ENCODE results near the gene ALDH1A3. TPM values are rescaled to one million over a fixed set of nuclear protein-coding genes. Genes with fewer than 3 reads are reported as not detected.

ALDH1A3 gene
- total RNA-seq, 4 donors from 2014 or later: 6.7 to 39.4 (median 17.9) TPM

- Histone ChIP-seq H3K9me3 (no peaks in the 10 kb centered on the region), H3K36me3 (no peaks in the 10 kb centered on the region), H3K4me1 (peaks cover 4 to 50% (median 19%) of the 10 kb centered on the region in 4 donors), H3K4me3 (no peak overlapping the region), H3K27ac (peak overlapping the region; percentile 16 to 72 (median 59)), H3K27me3 (no peaks in the 10 kb centered on the region)
- in situ Hi-C loops (cut with MboI; ENCODE audit: low pct_ligation_motif_present in 1 of 4, low pct_unique_long_range_greater_than_20kb in 1 of 4, low sequenced_read_pairs in 3 of 4): loop anchor here (25.0 kb wide), 2 partner anchors 90 to 340 kb away; partner anchors contain the start of gene CHSY1 (in 4 of the 4)
- no peak for TF ChIP-seq POLR2A (IDR thresholded peaks at IDR 0.05)
- no peak for TF ChIP-seq EP300 (IDR thresholded peaks at IDR 0.05; ENCODE audit: low read depth)
- TF ChIP-seq CTCF (IDR thresholded peaks at IDR 0.05): no peak
- TF ChIP-seq POLR2AphosphoS5 (IDR thresholded peaks at IDR 0.05): no peak
- intact Hi-C loops (cut with DNase I; ENCODE audit: low total_unique reads): no loop called here
- no peak for DNase-seq
- 55 to 62% methylated on average over 10 to 13 of the region's 13 CpGs for WGBS, 2 donors (ENCODE audit: low coverage in 1 of 2)
These were observed 42.8 kb downstream of the ALDH1A3 start for GRCh38 chr15:100922192-100923040.

GRCh38 chr15:100923076-100923475, 43.4 kb downstream of the ALDH1A3 start:
- Histone ChIP-seq H3K4me1 (peaks cover 0 to 45% (median 14%) of the 10 kb centered on the region in 4 donors), H3K36me3 (no peaks in the 10 kb centered on the region), H3K9me3 (no peaks in the 10 kb centered on the region), H3K27ac (peak overlapping the region in 3 of 4 donors; percentile 58 to 72 (median 60)), H3K27me3 (no peaks in the 10 kb centered on the region), H3K4me3 (no peak overlapping the region)
- no peak for DNase-seq
- TF ChIP-seq POLR2AphosphoS5 (IDR thresholded peaks at IDR 0.05) (no peak), EP300 (IDR thresholded peaks at IDR 0.05; ENCODE audit: low read depth) (no peak), CTCF (IDR thresholded peaks at IDR 0.05) (no peak), POLR2A (IDR thresholded peaks at IDR 0.05) (no peak)
- 84 to 87% methylated on average over 3 to 7 of the region's 7 CpGs for WGBS, 2 donors (ENCODE audit: low coverage in 1 of 2)
- in situ Hi-C loops (cut with MboI; ENCODE audit: low pct_ligation_motif_present in 1 of 4, low pct_unique_long_range_greater_than_20kb in 1 of 4, low sequenced_read_pairs in 3 of 4): loop anchor here (25.0 kb wide), 2 partner anchors 89 to 339 kb away; partner anchors contain the start of gene CHSY1 (in 4 of the 4)
- intact Hi-C loops (cut with DNase I; ENCODE audit: low total_unique reads): no loop called here

GRCh38 chr15:100923902-100924301, 44.3 kb downstream of the ALDH1A3 start:
- in situ Hi-C loops (cut with MboI; ENCODE audit: low pct_ligation_motif_present in 1 of 4, low pct_unique_long_range_greater_than_20kb in 1 of 4, low sequenced_read_pairs in 3 of 4): loop anchor here (25.0 kb wide), 2 partner anchors 88 to 338 kb away; partner anchors contain the start of gene CHSY1 (in 4 of the 4)
- Histone ChIP-seq H3K4me1 (peaks cover 0 to 47% (median 15%) of the 10 kb centered on the region in 4 donors), H3K36me3 (no peaks in the 10 kb centered on the region), H3K27me3 (no peaks in the 10 kb centered on the region), H3K4me3 (no peak overlapping the region), H3K9me3 (no peaks in the 10 kb centered on the region), H3K27ac (peak overlapping the region in 1 of 4 donors; percentile 72)
- intact Hi-C loops (cut with DNase I; ENCODE audit: low total_unique reads): no loop called here
- 75 to 89% methylated on average over 2 to 5 of the region's 5 CpGs for WGBS, 2 donors (ENCODE audit: low coverage in 1 of 2)
- DNase-seq: no peak
- TF ChIP-seq POLR2AphosphoS5 (IDR thresholded peaks at IDR 0.05): no peak
- TF ChIP-seq CTCF (IDR thresholded peaks at IDR 0.05): no peak
- no peak for TF ChIP-seq POLR2A (IDR thresholded peaks at IDR 0.05)
- TF ChIP-seq EP300 (IDR thresholded peaks at IDR 0.05; ENCODE audit: low read depth): no peak

- TF ChIP-seq EP300 (IDR thresholded peaks at IDR 0.05; ENCODE audit: low read depth) (no peak), POLR2A (IDR thresholded peaks at IDR 0.05) (no peak), POLR2AphosphoS5 (IDR thresholded peaks at IDR 0.05) (no peak)
- no peak for DNase-seq
- intact Hi-C loops (cut with DNase I; ENCODE audit: low total_unique reads): no loop called here
- H3K4me3 ChIP-seq: no peak overlapping the region
- no peaks in the 10 kb centered on the region for H3K27me3 ChIP-seq
- no peaks in the 10 kb centered on the region for H3K9me3 ChIP-seq
- in situ Hi-C loops (cut with MboI; ENCODE audit: low pct_ligation_motif_present in 1 of 4, low pct_unique_long_range_greater_than_20kb in 1 of 4, low sequenced_read_pairs in 3 of 4): loop anchor here (25.0 kb wide), 2 partner anchors 88 to 338 kb away; partner anchors contain the start of gene CHSY1 (in 4 of the 4)
- no peak overlapping the region for H3K27ac ChIP-seq
- H3K36me3 ChIP-seq: no peaks in the 10 kb centered on the region
- 79 to 92% methylated on average over 3 to 11 of the region's 11 CpGs for WGBS, 2 donors (ENCODE audit: low coverage in 1 of 2)
- peaks cover 0 to 53% (median 16%) of the 10 kb centered on the region in 4 donors for H3K4me1 ChIP-seq
These were observed 44.8 kb downstream of the ALDH1A3 start for GRCh38 chr15:100924436-100924835.
